Loucy (cell line): Measurements from ENCODE around the gene FREM3.

Source experiments
- H2AFZ ChIP-seq: fragments of 200-600 bp; sonication (generic); 2 replicates; pipeline ENCODE4 v1.6.0; 2016; ENCODE audit warnings: antibody characterized with exemption, mild to moderate bottlenecking, low read length, moderate library complexity
- H3F3A ChIP-seq: fragments of 200-600 bp; 2 replicates; pipeline ENCODE4 v1.6.0; 2016; ENCODE audit warnings: antibody characterized with exemption, low read depth, mild to moderate bottlenecking
- H3K27me3 ChIP-seq: fragments of 200-600 bp; sonication (generic); 2 replicates; pipeline ENCODE4 v1.6.1; 2014; ENCODE audit warnings: low read length, mild to moderate bottlenecking; ENCODE audit not compliant: insufficient read depth, poor library complexity, severe bottlenecking
- H3K36me3 ChIP-seq: fragments of 200-600 bp; sonication (generic); 2 replicates; pipeline ENCODE4 v1.6.1; 2016; ENCODE audit warnings: low read length; ENCODE audit not compliant: insufficient read depth
- H3K4me1 ChIP-seq: fragments of 200-600 bp; sonication (generic); 2 replicates; pipeline ENCODE4 v1.5.1; 2014; ENCODE audit warnings: low read length, mild to moderate bottlenecking; ENCODE audit not compliant: insufficient read depth, poor library complexity, severe bottlenecking
- H3K4me2 ChIP-seq: fragments of 200-600 bp; sonication (generic); 2 replicates; pipeline ENCODE4 v1.6.0; 2014; ENCODE audit warnings: antibody characterized with exemption, low read length, low read depth, mild to moderate bottlenecking; ENCODE audit not compliant: poor library complexity, severe bottlenecking
- H3K4me3 ChIP-seq: fragments of 200-600 bp; sonication (generic); 2 replicates; pipeline ENCODE4 v1.5.1; 2014; ENCODE audit warnings: low read length, mild to moderate bottlenecking, mixed read lengths; ENCODE audit not compliant: poor library complexity, severe bottlenecking
- H3K79me2 ChIP-seq: fragments of 200-600 bp; sonication (generic); 2 replicates; pipeline ENCODE4 v1.6.1; 2014; ENCODE audit warnings: low read length; ENCODE audit not compliant: insufficient read depth
- H3K9ac ChIP-seq: fragments of 200-600 bp; sonication (generic); 2 replicates; pipeline ENCODE4 v1.6.0; 2014; ENCODE audit warnings: mild to moderate bottlenecking, low read depth, low read length, moderate library complexity; ENCODE audit not compliant: poor library complexity, severe bottlenecking
- H3K9me2 ChIP-seq: fragments of 200-600 bp; sonication (generic); replicated peaks from 2 replicates; pipeline ENCODE4 v1.6.1; 2016; ENCODE audit warnings: low read depth, low read length, mixed read lengths
- H3K9me3 ChIP-seq: fragments of 200-600 bp; sonication (generic); 2 replicates; pipeline ENCODE4 v1.6.1; 2014; ENCODE audit warnings: mild to moderate bottlenecking, antibody characterized with exemption, low read length, low read depth; ENCODE audit not compliant: insufficient read depth
- H4K20me1 ChIP-seq: fragments of 200-600 bp; sonication (generic); 2 replicates; pipeline ENCODE4 v1.6.0; 2014; ENCODE audit warnings: antibody characterized with exemption, low read length, mild to moderate bottlenecking; ENCODE audit not compliant: insufficient read depth, poor library complexity, severe bottlenecking
- CTCF ChIP-seq: fragments of 200-600 bp; sonication (generic); conservative IDR thresholded peaks from 2 replicates; pipeline ENCODE4 v1.5.1; 2014; ENCODE audit warnings: mild to moderate bottlenecking, antibody characterized with exemption, low read length
- EZH2phosphoT487 ChIP-seq: fragments of 200-600 bp; IDR thresholded peaks from 2 replicates; pipeline ENCODE4 v1.6.1; 2018; ENCODE audit warnings: antibody characterized with exemption, mild to moderate bottlenecking, moderate library complexity, borderline replicate concordance

The FREM3 gene

GRCh38 chr4:143581331-143581946, 119.0 kb downstream of the FREM3 start:
- Histone ChIP-seq H3K4me3 (no peak overlapping the region), H4K20me1 (no peaks in the 10 kb centered on the region), H2AFZ (no peak overlapping the region), H3K9ac (no peak overlapping the region), H3K4me1 (no peaks in the 10 kb centered on the region), H3K79me2 (no peaks in the 10 kb centered on the region), H3K27me3 (no peaks in the 10 kb centered on the region), H3F3A (no peaks in the 10 kb centered on the region), H3K4me2 (no peak overlapping the region), H3K9me2 (no peaks in the 10 kb centered on the region), H3K36me3 (peaks cover 7% of the 10 kb centered on the region; the same call in 1 of the 2 replicates), H3K9me3 (no peaks in the 10 kb centered on the region; the same call in 1 of the 2 replicates)
- TF ChIP-seq CTCF (peak; percentile 40; the same call in 1 of the 2 replicates), EZH2phosphoT487 (no peak)

- no peak overlapping the region for H3K4me2 ChIP-seq
- H3K79me2 ChIP-seq = no peaks in the 10 kb centered on the region
- no peaks in the 10 kb centered on the region for H3F3A ChIP-seq
- H2AFZ ChIP-seq = no peak overlapping the region
- H3K9ac ChIP-seq = no peak overlapping the region
- H3K9me2 ChIP-seq = no peaks in the 10 kb centered on the region
- H4K20me1 ChIP-seq = no peaks in the 10 kb centered on the region
- no peaks in the 10 kb centered on the region for H3K27me3 ChIP-seq
- no peak overlapping the region for H3K4me3 ChIP-seq
- TF ChIP-seq CTCF = no peak
- TF ChIP-seq EZH2phosphoT487 = no peak
- peaks cover 18% of the 10 kb centered on the region; the same call in 1 of the 2 replicates for H3K36me3 ChIP-seq
- H3K9me3 ChIP-seq = no peaks in the 10 kb centered on the region
- H3K4me1 ChIP-seq = no peaks in the 10 kb centered on the region
Measured at GRCh38 chr4:143575331-143575730, 125.1 kb downstream of the FREM3 start.

- H3K9ac ChIP-seq = no peak overlapping the region
- no peaks in the 10 kb centered on the region for H4K20me1 ChIP-seq
Measured at GRCh38 chr4:143564472-143564871, 136.0 kb downstream of the FREM3 start.

More at GRCh38 chr4:143564472-143564871, 136.0 kb downstream of the FREM3 start:
- H3K4me2 ChIP-seq = no peak overlapping the region
- no peaks in the 10 kb centered on the region for H3K9me2 ChIP-seq
- no peaks in the 10 kb centered on the region for H3F3A ChIP-seq
- H3K27me3 ChIP-seq = no peaks in the 10 kb centered on the region
- no peak overlapping the region for H3K4me3 ChIP-seq
- H3K79me2 ChIP-seq = peaks cover 15% of the 10 kb centered on the region; the same call in 1 of the 2 replicates
- no peaks in the 10 kb centered on the region for H3K9me3 ChIP-seq
- peaks cover 13% of the 10 kb centered on the region for H3K4me1 ChIP-seq
- H3K36me3 ChIP-seq = no peaks in the 10 kb centered on the region
- TF ChIP-seq CTCF (no peak), EZH2phosphoT487 (no peak)
- H2AFZ ChIP-seq = no peak overlapping the region
